Thyroid gland (tissue), 4 donors: Measurements from ENCODE around the gene C4orf51. TPM values are rescaled to one million over a fixed set of nuclear protein-coding genes. Genes with fewer than 3 reads are reported as not detected.
A peak's percentile ranks its signal among the peaks of the same experiment; 100 is the strongest.
"Not testable (repeated sequence)": the region's sequence is repeated elsewhere in the genome, so short reads cannot be mapped to it uniquely, and the experiment has no call there.

Source experiments
- DNase-seq, 2 donors: peaks; one replicate each; pipeline ENCODE4 v3.0.0-alpha.2; 2019
- H3K27ac ChIP-seq, 3 donors: fragments of 200-600 bp; sonication (generic); 1 replicate in 2 of 3; 2 replicates in 1 of 3; pipeline ENCODE4 v1.5.1; 2016 to 2019; ENCODE audit warnings: mild to moderate bottlenecking in 1 of 3, moderate library complexity in 1 of 3
- H3K27me3 ChIP-seq: fragments of 200-600 bp; sonication (generic); one replicate; pipeline ENCODE4 v1.5.1; 2019
- H3K36me3 ChIP-seq, 2 donors: fragments of 200-600 bp; sonication (generic); one replicate each; pipeline ENCODE4 v1.5.1; 2016 to 2019
- H3K4me1 ChIP-seq, 2 donors: fragments of 200-600 bp; sonication (generic); one replicate each; pipeline ENCODE4 v1.5.1; 2017 to 2019
- H3K4me3 ChIP-seq, 3 donors: fragments of 200-600 bp; sonication (generic); replicated peaks in 1 of 3; 1 replicate in 2 of 3; 2 replicates in 1 of 3; pipeline ENCODE4 v1.5.1; 2016; ENCODE audit warnings: mild to moderate bottlenecking in 1 of 3
- H3K9me3 ChIP-seq: fragments of 200-600 bp; sonication (generic); one replicate; pipeline ENCODE4 v1.5.1; 2017
- POLR2A ChIP-seq, 2 donors: fragments of 450-650 bp; IDR thresholded peaks; one replicate each; pipeline ENCODE4 v1.6.1; 2017; ENCODE audit warnings: antibody characterized with exemption in 2 of 2, mild to moderate bottlenecking in 2 of 2, moderate library complexity in 1 of 2
- WGBS, 2 donors: methylation state at CpG; one replicate each; pipeline ENCODE4 v1.1.5; 2017; 5-methylcytosine and 5-hydroxymethylcytosine counted together
- intact Hi-C: fragments of 100-400 bp; cut with DNase I; formaldehyde crosslinking; loops from one replicate; pipeline ENCODE4 v1.15.1; 2023
- total RNA-seq, 4 donors: library from RNA; depleted of rRNA; stranded (reverse); fragments of >200 nt; gene quantifications; one replicate each; pipeline ENCODE4 v1.2.3, GENCODE V29; 2016
- TF ChIP-seq, protein P1 (sequence below), 6 experiments: fragments of 200-600 bp in 3 of 6; fragments of 450-650 bp in 3 of 6; sonication (generic) in 3 of 6; IDR thresholded peaks; one replicate each; pipeline ENCODE4 v1.5.1; 2016 to 2019; ENCODE audit warnings: antibody characterized with exemption in 6 of 6, mild to moderate bottlenecking in 2 of 6, inconsistent platforms in 1 of 6, moderate library complexity in 1 of 6

Gene C4orf51
- total RNA-seq, 4 donors from 2014 or later = not detected

DNA sequence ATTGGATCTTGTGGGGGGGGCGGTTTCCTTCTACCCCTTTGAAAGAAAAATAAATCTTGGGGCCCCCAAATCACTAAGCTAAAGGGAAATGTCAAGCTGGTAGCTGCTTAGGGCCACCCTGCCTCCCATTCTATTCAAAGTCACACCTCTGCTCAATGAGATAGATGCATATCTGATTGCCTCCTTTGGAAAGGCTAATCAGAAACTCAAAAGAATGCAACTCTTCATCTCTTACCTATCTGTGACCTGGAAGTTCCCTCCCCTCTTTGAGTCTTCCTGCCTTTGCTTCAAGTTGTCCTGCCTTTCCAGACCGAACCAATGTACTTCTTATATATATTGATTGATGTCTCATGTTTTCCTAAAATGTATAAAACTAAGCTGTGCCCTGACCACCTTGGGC is 7.0 kb downstream of the C4orf51 start:
- no peaks in the 10 kb centered on the region for H3K36me3 ChIP-seq
- no peak overlapping the region for H3K27ac ChIP-seq
- H3K4me3 ChIP-seq = no peak overlapping the region
- H3K9me3 ChIP-seq = no peaks in the 10 kb centered on the region
- TF ChIP-seq POLR2A (IDR thresholded peaks at IDR 0.05) = no peak
- TF ChIP-seq, protein P1, sequence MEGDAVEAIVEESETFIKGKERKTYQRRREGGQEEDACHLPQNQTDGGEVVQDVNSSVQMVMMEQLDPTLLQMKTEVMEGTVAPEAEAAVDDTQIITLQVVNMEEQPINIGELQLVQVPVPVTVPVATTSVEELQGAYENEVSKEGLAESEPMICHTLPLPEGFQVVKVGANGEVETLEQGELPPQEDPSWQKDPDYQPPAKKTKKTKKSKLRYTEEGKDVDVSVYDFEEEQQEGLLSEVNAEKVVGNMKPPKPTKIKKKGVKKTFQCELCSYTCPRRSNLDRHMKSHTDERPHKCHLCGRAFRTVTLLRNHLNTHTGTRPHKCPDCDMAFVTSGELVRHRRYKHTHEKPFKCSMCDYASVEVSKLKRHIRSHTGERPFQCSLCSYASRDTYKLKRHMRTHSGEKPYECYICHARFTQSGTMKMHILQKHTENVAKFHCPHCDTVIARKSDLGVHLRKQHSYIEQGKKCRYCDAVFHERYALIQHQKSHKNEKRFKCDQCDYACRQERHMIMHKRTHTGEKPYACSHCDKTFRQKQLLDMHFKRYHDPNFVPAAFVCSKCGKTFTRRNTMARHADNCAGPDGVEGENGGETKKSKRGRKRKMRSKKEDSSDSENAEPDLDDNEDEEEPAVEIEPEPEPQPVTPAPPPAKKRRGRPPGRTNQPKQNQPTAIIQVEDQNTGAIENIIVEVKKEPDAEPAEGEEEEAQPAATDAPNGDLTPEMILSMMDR (IDR thresholded peaks at IDR 0.05) = no peak
- peaks cover 12 to 18% of the 10 kb centered on the region in 2 donors for H3K4me1 ChIP-seq
- 43 to 56% methylated on average over 2 of the region's 2 CpGs for WGBS, 2 donors
- intact Hi-C loops = no loop called here
- no peaks in the 10 kb centered on the region for H3K27me3 ChIP-seq
- no peak for DNase-seq

DNA sequence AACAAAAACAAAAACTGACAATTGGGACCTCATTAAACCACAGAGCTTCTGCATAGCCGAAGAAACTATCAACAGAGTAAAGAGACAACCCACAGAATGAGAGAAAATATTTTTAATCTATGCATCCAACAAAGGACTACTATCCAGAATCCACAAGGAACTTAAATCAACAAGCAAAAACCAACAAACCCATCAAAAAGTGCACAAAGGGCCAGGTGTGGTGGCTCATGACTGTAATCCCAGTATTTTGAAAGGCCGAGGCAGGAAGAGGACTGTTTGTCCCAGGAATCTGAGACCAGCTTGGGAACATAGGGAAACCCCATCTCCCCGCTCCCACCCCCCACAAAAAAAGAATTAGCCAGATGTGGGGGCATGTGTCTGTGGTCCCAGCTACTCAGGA is 10.7 kb downstream of the C4orf51 start:
- 87 to 91% methylated on average over 3 of the region's 3 CpGs for WGBS, 2 donors
- intact Hi-C loops = no loop called here
- Histone ChIP-seq H3K36me3 (no peaks in the 10 kb centered on the region), H3K27ac (peak overlapping the region in 1 of 3 donors; percentile 17), H3K9me3 (no peaks in the 10 kb centered on the region), H3K27me3 (no peaks in the 10 kb centered on the region), H3K4me1 (peaks cover 12 to 21% of the 10 kb centered on the region in 2 donors), H3K4me3 (no peak overlapping the region)
- TF ChIP-seq POLR2A (IDR thresholded peaks at IDR 0.05) = no peak
- TF ChIP-seq, protein P1 (IDR thresholded peaks at IDR 0.05) = no peak
- DNase-seq = no peak

DNA sequence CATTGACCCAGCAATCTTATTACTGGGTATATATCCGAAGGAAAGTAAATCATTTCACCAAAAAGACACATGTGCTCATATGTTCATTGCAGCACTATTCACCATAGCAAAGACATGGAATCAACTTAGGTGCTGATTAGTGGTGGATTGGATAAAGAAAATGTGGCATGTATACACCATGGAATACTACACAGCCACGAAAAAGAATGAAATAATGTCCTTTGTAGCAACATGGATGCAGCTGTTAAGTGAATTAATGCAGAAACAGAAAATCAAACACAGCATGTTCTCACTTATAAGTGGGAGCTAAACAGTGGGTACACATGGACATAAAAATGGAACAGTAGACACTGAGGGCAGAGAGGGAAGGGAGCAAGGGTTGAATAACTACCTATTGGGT is 11.5 kb downstream of the C4orf51 start:
- H3K27me3 ChIP-seq, H3K4me3 ChIP-seq, H3K9me3 ChIP-seq, DNase-seq, H3K36me3 ChIP-seq, intact Hi-C loops, H3K27ac ChIP-seq: not testable (repeated sequence)
- WGBS, 2 donors = 90 to 92% methylated on average over 2 of the region's 2 CpGs
- H3K4me1 ChIP-seq = peaks cover 12 to 21% of the 10 kb centered on the region in 2 donors

DNA sequence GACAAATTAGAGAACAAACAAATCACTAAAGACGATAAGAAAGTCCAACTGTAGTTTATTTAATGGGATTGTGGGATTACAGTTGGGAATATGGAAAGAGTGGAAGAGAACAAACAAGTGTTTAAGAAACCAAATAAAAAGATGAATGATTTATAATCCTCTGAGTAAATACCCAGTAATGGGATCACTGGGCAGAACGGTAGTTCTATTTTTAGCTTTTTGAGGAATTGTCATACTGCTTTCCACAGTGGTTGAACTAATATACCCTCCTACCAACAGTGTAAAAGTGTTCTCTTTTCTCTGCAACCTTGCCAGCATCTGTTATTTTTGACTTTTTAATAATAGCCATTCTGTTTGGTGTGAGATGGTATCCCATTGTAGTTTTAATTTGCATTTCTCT is 15.0 kb downstream of the C4orf51 start:
- no peak for DNase-seq
- Histone ChIP-seq H3K27ac (no peak overlapping the region), H3K4me3 (no peak overlapping the region), H3K36me3 (no peaks in the 10 kb centered on the region), H3K9me3 (no peaks in the 10 kb centered on the region), H3K4me1 (peaks cover 0 to 11% of the 10 kb centered on the region in 2 donors), H3K27me3 (no peaks in the 10 kb centered on the region)
- WGBS, 2 donors = 51 to 65% methylated on average over 2 of the region's 2 CpGs
- TF ChIP-seq, protein P1 (IDR thresholded peaks at IDR 0.05) = no peak
- TF ChIP-seq POLR2A (IDR thresholded peaks at IDR 0.05) = no peak
- intact Hi-C loops = no loop called here

DNA sequence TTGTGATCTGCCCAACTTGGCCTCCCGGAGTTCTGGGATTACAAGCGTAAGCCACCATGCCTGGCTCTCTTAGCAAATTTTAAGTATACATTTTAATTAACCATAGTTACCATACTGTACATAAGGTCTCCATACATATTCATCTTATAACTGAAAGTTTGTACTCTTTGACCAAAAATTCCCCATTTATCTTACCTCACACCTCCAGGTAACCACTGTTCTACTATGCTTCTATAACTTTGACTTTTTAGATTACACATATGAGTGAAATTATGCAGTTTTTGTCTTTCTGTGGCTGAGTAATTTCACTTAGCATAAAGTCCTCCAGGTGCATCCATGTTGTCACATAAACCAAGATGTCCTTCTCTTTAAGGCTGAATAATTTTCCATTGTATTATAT is 17.4 kb downstream of the C4orf51 start:
- WGBS, 2 donors = 98 to 100% methylated on average over 2 of the region's 2 CpGs
- no peak for TF ChIP-seq POLR2A (IDR thresholded peaks at IDR 0.05)
- TF ChIP-seq, protein P1 (IDR thresholded peaks at IDR 0.05) = no peak
- no peaks in the 10 kb centered on the region for H3K27me3 ChIP-seq
- DNase-seq = no peak
- H3K4me1 ChIP-seq = peaks cover 0 to 3% of the 10 kb centered on the region in 2 donors
- no peaks in the 10 kb centered on the region for H3K36me3 ChIP-seq
- no peak overlapping the region for H3K4me3 ChIP-seq
- H3K9me3 ChIP-seq = no peaks in the 10 kb centered on the region
- H3K27ac ChIP-seq = no peak overlapping the region
- intact Hi-C loops = no loop called here

DNA sequence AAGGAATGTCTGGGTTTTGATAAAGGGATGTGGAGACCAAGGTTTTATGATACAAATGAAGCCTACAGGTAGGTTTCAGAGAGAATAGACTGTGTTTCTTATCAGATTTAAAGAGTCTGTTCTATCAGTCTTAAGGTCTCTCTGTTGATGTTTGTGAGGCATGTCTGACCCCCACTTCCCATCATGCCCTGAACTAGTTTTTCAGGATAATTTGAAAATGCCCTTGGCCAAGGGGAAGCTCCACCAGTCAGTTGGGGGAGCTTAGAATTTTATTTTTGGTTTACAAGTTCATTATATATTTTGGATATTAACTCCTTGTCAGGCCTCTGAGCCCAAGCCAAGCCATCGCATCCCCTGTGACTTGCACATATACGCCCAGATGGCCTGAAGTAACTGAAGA is 18.6 kb downstream of the C4orf51 start:
- H3K4me3 ChIP-seq = no peak overlapping the region
- no peak for TF ChIP-seq POLR2A (IDR thresholded peaks at IDR 0.05)
- TF ChIP-seq, protein P1 (IDR thresholded peaks at IDR 0.05) = no peak
- no peak overlapping the region for H3K27ac ChIP-seq
- intact Hi-C loops = no loop called here
- H3K36me3 ChIP-seq = no peaks in the 10 kb centered on the region
- H3K9me3 ChIP-seq = no peaks in the 10 kb centered on the region
- WGBS, 2 donors = 94 to 98% methylated on average over 2 of the region's 2 CpGs
- DNase-seq = no peak
- H3K27me3 ChIP-seq = no peaks in the 10 kb centered on the region
- peaks cover 0 to 3% of the 10 kb centered on the region in 2 donors for H3K4me1 ChIP-seq
